ENCODE data around the gene PRKAR2B.
A peak's percentile ranks its signal among the peaks of the same experiment; 100 is the strongest.

Gene PRKAR2B

DNA sequence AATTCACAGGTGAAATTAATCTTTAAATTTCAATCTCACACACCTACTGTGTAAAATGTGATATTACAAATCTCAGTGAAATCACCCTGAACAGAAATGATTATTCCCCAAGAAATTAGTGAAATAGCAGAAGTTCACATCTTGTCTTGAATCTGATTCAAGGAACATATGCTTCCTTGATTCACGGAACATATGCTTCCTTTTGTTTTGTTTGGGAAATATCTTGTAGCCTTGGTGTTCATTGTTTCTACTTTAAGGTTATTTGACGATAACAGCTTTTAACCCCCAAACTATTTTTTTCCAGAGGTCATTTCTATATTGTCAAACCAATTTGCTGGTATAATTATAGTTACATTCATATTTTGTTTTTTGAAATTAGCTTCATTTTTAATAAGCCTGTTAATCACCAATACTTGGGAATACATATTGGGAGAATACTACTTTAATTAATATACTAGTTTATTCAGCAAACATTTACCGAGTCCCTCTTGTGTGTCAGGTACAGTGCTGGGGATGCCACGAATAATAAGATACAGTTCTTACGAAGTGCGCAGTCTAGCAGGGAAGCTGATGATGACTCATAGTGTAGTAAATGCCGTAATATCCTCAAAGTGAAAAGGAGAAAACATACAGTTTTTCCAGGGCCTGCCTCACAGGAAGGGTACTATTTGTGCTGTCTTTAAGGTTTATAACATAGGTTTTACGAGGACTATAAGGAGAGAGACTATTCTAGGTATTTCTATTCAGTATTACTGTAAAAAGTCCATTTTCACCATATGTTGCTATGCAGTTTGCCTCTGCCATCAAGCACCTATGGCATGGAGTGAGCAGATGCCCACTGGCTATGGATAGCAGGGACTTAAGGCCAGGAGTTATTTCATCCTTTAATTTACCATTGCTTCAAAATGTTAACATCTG lies 32.5 kb downstream of the PRKAR2B start:
- H3K4me3 ChIP-seq (ENCODE audit: control insufficient read depth, low read depth, low read length) = no peak overlapping the region
- TF ChIP-seq, protein P1, sequence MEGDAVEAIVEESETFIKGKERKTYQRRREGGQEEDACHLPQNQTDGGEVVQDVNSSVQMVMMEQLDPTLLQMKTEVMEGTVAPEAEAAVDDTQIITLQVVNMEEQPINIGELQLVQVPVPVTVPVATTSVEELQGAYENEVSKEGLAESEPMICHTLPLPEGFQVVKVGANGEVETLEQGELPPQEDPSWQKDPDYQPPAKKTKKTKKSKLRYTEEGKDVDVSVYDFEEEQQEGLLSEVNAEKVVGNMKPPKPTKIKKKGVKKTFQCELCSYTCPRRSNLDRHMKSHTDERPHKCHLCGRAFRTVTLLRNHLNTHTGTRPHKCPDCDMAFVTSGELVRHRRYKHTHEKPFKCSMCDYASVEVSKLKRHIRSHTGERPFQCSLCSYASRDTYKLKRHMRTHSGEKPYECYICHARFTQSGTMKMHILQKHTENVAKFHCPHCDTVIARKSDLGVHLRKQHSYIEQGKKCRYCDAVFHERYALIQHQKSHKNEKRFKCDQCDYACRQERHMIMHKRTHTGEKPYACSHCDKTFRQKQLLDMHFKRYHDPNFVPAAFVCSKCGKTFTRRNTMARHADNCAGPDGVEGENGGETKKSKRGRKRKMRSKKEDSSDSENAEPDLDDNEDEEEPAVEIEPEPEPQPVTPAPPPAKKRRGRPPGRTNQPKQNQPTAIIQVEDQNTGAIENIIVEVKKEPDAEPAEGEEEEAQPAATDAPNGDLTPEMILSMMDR (conservative IDR thresholded peaks at IDR 0.05; ENCODE audit: control insufficient read depth, insufficient read depth, low read depth, low read length) = no peak
- no peak for DNase-seq (ENCODE audit: low read depth)

DNA sequence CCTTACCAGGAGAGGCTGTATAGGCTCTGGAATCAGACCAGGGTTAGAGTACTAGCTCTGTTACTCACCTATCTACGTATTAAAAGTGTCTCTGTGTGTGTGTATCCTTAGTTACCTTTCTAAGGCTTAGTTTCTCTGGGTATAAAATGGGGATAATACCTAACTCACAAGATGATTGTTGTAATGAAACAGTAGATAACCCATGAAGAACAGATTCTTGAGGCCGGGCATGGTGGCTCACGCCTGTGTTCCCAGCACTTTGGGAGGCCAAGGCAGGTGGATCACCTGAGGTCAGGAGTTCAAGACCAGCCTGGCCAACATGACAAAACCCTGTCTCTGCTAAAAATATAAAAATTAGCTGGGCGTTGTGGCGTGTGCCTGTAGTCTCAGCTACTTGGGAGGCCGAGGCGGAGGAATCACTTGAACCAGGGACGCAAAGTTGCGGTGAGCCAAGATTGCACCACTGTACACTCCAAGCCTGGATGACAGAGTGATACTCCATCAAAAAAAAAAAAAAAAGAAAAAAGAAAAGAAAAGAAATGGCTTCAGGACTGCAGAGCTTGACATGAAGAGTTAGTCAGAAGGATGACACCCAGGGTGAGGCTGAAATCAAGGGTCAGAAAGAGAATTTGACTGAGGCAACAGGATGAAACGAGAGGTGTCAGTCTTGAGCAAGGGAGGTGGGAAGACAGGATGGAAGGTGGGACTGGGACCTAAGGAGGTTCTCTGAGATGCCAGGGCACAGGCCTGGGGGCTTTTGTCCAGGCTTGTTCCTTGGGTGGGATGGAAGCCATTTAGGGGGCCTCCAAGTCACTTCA lies 33.4 kb downstream of the PRKAR2B start:
- no peak overlapping the region for H3K4me3 ChIP-seq (ENCODE audit: control insufficient read depth, low read depth, low read length)
- no peak for DNase-seq (ENCODE audit: low read depth)
- TF ChIP-seq, protein P1 (conservative IDR thresholded peaks at IDR 0.05; ENCODE audit: control insufficient read depth, insufficient read depth, low read depth, low read length) = no peak

DNA sequence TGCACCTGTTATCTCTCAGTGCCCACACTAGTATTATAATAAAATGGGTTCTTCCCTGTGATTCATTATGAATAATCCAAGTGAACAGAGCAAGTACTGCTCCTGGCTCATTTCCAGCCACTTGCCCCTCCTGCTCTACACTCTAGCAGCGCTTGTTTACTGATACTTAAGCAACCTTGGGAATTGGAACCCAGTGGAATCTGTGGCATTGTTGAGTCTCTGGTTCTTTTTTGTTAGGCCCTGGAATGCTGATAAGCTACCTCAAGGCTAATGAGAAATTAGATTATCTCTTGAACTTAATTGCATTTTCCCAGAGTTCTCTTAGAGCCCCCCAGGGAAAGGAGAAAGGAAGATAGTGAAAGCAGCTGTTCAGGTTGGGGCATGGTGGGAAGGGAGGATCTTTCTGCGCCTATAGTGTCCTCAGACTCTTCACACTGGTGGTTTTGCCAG lies 34.0 kb downstream of the PRKAR2B start:
- DNase-seq (ENCODE audit: low read depth) = peak; percentile 36
- no peak overlapping the region for H3K4me3 ChIP-seq (ENCODE audit: control insufficient read depth, low read depth, low read length)
- TF ChIP-seq, protein P1 (conservative IDR thresholded peaks at IDR 0.05; ENCODE audit: control insufficient read depth, insufficient read depth, low read depth, low read length) = no peak

DNA sequence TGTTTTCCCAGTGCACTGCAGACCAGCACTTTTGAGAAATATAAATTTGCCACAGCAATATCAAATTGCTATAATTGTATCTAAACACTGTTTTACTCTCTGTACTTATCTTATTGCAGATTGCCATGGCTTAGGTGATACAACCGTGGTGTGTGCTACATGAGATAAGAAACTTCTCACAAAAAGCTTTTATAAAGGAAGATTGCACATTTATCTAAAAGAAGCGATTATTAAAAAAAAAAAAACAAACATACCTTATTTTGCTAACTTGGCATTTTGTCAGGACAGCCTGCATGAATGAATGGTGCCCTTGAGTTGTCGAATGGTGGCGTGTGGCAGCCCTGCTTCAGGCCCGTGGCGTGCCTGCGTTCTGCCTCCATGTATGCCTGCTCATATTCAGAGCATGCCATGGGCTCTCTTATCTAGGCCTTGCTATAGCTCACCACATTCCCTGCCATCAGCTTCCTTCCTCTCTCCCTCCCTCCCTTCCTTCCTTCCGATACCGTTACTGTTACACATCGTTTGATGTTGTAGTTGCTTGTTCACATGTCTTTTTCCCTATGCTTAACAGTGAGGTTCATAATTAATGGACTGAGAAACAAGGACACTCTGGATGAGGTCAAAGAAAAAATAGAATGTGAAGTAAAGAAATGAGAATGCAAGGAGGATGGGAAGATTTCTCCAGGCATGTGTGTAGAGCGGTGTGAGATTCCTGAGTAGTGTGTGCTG lies 34.9 kb downstream of the PRKAR2B start:
- H3K4me3 ChIP-seq (ENCODE audit: control insufficient read depth, low read depth, low read length) = no peak overlapping the region
- TF ChIP-seq, protein P1 (conservative IDR thresholded peaks at IDR 0.05; ENCODE audit: control insufficient read depth, insufficient read depth, low read depth, low read length) = no peak
- no peak for DNase-seq (ENCODE audit: low read depth)

DNA sequence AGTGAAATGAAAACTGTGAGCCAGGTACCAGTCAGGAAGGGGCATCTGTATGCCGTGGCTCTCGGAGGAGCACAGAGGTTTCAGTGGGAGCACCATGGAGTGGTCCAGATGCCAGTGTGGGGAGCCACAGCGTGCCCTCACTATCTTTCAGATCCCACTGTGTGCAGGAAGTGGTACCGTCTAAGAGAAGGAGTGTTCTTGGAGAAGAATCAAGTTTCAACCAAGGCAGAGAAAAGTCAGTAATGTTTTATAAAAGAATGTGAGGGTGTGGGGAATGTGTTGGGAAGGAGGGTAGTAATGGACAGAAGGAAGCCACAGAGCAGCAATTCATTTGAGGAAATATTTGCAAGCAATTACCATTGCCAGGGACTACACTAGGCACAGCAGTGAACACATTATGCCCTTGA lies 35.6 kb downstream of the PRKAR2B start:
- no peak overlapping the region for H3K4me3 ChIP-seq (ENCODE audit: control insufficient read depth, low read depth, low read length)
- TF ChIP-seq, protein P1 (conservative IDR thresholded peaks at IDR 0.05; ENCODE audit: control insufficient read depth, insufficient read depth, low read depth, low read length) = no peak
- no peak for DNase-seq (ENCODE audit: low read depth)

DNA sequence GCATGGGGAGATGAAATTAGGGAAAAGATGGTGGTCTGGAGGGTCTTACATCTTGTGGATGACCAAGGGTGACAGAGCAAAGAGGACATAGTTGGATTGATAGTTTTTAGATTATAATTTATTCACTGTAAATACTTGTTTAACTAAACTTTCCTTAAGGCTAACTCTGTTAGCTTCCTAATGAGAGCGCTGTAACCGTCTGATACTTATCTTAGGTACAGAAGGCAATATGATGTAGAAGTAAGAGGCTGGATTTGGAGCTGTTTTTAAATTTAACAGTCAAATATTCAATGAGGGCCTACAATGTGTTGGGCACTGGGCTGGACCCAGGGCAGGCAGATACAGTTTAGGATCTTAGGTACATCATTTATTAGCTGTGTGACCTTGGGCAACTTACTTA lies 36.0 kb downstream of the PRKAR2B start:
- TF ChIP-seq, protein P1 (conservative IDR thresholded peaks at IDR 0.05; ENCODE audit: control insufficient read depth, insufficient read depth, low read depth, low read length) = no peak
- no peak for DNase-seq (ENCODE audit: low read depth)
- H3K4me3 ChIP-seq (ENCODE audit: control insufficient read depth, low read depth, low read length) = no peak overlapping the region

Measured in fibroblast of mammary gland (primary cell).